Lung microvascular endothelial cell (primary cell): Measurements from ENCODE around the gene CYP2U1. TPM values are rescaled to one million over a fixed set of nuclear protein-coding genes. Genes with fewer than 3 reads are reported as not detected.
"Not testable (repeated sequence)": the region's sequence is repeated elsewhere in the genome, so short reads cannot be mapped to it uniquely, and the experiment has no call there.

Experiments used
- DNase-seq, 2 donors: peaks; one replicate each; pipeline versions ENCODE4 v3.0.0 to v3.0.0-alpha.2; 2010; ENCODE audit warnings: low read depth in 2 of 2
- total RNA-seq: library from RNA; depleted of rRNA; stranded (reverse); fragments of >200 nt; gene quantifications from 2 replicates; pipeline ENCODE4 v1.2.1, GENCODE V29; 2014

CYP2U1 gene
- 3.7 and 3.8 TPM in 2 replicates for total RNA-seq

DNA sequence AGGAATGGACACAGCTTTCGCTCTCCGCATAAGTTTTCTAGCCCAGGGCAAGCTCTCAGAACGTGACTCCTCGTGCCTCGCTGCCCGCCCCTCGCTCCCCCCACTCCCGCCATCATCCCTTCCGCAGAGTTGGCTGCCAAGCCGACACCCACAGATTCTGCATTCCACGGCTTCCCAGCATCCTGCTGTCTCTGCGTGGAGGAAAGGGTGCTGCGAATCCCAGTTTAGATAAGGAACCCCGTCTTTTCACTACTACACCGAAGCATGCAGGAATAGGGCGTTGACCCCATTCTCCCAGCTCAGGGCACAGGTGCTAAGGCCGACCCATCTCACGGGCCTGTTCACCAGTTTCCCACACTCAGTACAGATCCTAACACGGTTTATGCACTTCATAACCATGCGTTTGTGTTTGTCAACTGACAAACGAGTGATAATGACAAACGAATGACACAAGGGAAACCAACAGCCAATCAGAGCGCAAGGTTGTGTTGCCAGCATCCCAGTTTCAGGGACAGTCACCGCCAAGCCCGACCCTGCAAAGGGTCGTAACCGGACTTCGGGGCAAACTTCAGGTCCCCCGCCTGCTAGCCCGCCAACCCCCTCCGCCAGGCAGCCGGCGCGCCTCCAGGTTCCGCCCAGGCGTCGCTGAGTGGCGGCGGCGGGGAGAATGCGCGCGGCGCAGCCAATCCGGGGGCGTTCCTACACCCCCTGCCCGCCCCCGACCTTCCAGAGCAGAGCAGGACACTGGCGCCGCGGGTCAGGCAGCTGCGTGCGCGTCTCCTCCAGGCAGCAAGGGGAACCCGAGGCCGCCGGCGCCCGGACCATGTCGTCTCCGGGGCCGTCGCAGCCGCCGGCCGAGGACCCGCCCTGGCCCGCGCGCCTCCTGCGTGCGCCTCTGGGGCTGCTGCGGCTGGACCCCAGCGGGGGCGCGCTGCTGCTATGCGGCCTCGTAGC, at the start of gene CYP2U1:
CYP2U1 (plus strand) TSS at position 729 of the 954 bp plus-strand sequence; CDS start at position 824, 95 bp downstream.
- DNase-seq, result peak; percentile 81 to 85

DNA sequence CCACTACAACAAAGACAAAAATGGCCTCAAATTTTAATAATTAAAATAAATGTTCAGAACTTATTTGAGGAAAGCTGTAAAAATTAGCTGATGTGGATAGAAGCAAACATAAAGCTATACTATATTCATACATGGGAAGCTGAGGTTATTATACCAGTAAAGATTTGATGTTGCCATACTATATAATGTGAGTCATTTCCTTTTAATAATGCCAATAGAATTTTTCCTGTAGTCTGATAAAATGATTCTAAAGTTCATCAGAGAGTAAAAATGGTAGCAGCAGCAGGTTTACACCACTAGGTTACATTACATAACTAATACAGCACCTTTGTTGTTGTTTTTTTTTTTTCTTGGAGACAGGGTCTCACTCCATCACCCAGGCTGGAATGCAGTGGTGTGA, 45.5 kb upstream of the CYP2U1 start:
- no peak for DNase-seq

DNA sequence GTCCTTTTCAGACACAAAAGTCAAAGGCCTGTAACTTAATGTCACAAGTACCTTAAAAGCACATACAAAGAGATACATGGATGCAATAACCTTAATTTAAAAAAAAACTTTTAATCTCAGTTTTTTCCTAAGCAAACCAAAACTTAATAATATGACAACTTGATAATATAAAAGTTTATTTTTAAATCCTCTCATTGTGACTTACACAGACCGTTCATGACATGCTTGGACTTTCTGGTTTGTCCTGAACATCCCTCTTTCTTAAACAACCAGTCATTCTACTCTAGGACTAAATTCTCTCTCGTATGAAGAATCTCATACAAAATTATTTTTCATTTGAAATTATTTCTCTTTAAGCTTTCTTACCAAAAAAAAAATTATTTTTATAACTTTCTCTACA, 43.1 kb upstream of the CYP2U1 start:
- no peak for DNase-seq

DNA sequence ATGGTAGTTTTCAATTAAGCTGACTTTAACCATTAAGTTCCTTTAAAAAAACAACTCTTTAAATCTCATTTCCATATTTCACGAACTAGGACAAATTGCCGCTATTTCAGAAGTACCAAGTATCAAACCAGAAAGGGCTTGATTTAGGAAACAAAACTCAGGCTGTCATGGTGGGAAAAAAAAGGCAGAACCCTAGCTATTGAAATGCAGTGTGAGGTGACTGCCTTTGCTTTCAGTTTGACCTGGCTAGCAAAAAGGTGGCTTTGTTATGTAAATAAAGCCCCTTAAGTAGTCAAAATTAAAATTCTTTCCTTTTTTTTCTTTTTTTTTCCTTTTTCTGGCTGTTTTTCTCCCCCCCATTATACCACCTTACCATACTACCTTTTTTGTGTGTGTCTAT, 40.6 kb upstream of the CYP2U1 start:
- DNase-seq, result no peak

DNA sequence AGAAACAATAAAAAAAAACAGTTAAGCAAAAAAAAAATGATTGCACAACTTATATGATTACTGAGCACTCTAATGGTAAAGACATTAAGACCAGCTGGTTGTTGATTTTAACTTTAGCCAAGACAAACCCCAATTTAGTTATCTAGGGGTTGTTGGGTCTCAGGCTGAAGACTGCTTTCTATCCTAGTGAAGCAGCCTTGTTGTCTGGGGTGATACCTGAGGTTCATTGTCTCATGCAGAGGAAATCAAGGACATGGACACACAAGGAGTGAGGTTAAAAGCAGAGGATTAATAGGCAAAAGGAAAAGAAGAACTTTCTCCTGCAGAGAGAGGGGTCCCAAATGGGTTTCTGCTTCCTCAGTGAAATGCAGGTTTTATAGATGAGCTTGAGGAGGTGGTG, 40.0 kb upstream of the CYP2U1 start:
- DNase-seq, result no peak

DNA sequence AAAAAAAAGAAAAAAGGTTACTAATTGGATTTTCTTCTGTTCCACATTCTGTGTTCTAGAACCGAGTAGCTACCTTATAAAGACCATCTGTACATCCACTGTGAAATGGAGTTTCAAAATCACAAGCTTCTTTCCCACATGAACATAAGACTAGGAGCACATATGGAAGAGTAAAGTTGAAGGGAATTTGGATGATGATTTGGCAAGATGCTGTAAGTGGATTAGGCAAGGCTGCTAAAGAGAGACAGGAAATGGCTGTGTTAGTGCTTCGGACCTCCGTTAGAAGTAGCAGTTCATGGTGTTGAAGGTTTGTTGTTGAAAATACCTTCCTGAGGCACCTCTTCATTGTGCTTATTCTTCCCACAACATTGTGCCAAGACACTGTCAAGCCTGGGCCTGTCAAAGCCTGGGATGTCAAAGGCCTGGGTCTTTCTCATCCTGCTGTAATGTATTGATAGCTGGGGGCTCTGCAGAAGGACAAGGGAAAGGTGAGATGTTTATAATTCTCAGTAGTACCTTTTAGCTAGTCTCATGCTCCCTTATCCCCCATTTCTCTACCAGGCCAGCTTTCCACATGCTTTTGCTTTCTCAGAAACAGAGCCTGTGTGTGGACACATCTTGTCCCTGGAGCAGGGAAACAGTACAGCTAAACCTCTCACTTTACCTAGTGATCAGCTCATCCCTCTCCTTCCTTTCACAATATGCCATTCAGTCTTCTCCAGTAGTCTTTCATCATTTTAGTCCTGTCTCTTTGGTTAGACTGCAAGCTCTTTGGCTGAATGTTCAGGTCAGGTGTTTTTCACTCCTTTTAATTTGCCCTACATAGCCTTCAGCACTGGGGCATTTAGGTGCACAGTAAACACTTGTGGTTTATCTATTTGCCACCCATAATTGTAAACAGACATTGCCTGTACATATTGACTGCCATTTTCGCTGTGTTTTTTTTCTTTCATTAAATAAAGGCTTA, 37.9 kb upstream of the CYP2U1 start:
- DNase-seq, result peak in 1 of 2 donors; percentile 46

DNA sequence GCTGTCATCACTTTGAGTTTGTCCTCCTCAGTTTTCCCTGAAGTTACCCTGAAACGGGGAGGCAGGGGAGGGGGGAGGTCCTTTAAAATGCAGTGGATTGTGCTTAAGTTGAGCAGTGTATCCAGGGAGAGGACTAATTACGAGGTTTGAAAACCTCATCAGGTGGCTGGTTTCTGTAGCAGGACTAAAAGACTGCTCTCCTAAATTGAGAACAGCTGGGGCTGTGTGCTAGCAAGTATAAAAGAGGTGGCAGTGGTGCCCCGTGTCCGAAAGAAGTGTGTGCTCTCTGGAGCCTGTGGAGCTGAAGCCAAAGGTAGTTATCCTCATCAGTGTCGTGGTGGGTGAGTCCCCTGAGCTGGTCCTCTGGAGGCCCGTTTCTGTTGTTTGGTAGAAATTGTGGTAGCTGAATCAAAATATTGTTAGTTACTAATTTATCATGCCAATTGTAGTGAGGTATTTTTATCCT, 37.2 kb upstream of the CYP2U1 start:
- DNase-seq, result no peak

DNA sequence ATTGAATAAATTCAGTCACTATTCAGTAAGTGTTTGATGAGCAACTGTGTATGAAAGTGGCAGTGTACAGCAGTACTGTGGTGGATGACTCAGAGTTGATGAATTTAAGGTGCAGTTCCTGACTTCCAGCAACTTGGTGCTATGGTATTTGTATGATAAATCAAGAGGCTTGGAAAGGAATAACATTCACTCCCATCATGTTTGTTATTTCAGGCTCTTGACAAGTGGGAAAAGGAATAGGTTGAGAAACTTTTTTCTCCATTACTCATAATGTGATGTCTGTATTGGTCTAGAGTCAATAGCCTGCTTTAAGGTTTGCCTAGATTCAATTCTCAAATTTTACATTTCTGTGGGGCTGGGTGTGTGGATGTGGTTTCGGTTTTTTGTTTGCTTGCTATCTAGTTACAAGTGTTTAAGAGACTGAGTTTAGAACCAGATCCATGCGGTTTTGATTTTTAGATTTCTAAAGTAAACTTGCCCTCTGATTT, 35.1 kb upstream of the CYP2U1 start:
- DNase-seq, result peak; percentile 89 to 96

DNA sequence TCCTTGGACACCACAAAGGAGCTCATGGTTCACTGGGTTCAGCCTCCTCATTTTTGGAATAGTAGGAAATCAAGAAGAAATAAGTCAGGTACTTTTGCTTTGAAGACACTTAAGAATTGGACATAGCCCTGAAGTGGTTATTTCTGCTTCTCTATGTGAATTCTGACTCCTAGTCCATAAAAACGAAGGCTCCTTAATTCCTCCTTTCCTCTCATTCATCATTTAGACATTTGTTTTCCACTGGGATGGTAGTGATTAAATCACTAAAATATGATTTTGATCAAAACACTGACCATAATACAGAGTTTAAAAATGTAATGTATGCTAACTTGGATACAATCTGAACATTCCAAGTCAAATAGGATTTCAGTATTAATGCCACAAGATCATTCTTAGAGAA, 34.7 kb upstream of the CYP2U1 start:
- peak in 1 of 2 donors; percentile 35 for DNase-seq

DNA sequence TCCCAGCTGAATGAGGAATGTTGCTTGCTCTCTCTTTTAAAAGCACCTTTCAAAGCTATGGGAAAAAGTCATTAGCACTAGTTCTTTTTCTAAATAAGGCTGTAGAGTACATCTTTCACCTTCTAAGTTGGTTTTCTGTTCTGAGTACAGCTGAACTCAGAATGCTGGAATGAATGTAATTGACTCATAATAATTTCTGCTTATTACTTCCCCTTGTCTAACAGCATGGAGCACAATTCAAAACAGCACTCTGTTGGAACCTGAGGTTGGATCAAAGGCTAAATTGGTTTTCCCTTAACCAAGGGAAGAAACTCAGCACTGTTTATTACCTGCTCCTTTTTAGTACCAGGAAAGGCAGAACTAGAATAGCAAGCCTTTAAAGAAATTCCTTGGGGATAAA, 33.5 kb upstream of the CYP2U1 start:
- DNase-seq, result peak in 1 of 2 donors; percentile 16

DNA sequence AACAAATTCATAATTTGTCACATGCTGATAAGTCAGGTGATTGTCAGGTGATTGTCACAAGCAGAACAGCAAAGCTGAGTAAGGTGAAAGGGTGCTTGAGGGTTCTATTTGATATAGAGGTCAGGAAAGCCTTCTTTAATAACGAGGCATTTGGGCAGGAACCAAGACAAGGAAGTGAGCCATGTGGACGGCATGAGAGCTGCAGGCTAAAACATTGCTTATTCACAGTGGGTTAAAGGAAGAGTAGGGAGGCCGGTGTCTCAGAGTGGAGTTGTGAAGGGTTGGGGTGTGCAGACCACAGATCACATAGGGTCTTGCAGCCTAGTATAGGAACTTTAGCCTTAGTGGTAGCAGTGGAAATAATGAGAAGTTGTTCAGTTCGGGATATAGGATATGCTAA, 31.3 kb upstream of the CYP2U1 start:
- peak in 1 of 2 donors; percentile 6 for DNase-seq

DNA sequence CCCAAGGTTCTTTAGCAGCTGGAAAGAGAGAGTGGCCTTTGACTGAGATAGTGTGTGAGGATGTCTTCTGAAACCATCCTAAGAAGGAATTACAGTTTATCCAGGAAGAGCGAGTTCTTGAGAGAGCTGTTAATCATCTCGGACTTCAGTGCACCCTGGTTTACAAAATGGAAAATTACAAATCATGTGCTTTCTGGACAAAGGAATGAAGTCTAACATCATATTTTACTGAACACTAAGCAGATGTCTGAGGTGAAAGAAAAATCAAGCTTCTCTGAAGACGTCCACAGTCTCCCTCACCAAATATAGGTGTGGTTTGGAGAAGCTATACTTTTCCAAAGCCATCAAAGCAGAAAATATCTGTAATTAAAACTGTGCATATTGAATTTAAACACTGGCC, 30.8 kb upstream of the CYP2U1 start:
- no peak for DNase-seq

DNA sequence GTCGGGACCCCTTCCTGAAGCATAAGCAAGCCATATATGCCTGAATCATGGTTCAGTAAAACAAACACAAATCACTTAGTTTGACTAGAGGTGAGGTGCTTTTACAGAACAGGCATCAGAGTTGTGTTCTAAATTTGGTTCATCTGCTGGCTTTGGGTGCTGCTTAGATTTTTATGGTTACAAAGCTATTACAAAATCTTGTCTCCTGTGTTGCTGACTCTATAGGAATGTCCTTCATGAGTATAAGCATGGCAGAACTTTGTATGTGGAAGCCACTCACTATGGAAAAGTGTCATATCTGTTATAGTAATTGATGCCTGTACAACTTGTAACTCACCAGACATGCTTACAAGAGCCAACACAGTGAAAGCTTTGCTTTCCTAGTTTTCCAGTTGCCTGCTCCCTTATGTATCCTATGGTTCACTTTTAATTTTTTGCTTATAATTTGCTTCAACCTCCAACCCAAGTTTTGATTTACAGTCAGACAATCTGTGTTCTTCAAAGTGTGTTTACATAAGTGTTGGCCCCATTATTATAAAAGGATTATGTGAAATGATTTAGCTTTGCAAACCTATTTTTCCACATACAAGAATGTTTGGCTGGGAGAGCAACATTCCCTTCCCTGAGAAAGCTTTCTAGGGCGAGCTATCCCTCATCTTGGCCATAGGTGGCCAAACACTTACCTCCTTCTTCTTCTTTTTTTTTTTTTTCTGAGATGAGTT, 30.0 kb upstream of the CYP2U1 start:
- DNase-seq, result no peak

DNA sequence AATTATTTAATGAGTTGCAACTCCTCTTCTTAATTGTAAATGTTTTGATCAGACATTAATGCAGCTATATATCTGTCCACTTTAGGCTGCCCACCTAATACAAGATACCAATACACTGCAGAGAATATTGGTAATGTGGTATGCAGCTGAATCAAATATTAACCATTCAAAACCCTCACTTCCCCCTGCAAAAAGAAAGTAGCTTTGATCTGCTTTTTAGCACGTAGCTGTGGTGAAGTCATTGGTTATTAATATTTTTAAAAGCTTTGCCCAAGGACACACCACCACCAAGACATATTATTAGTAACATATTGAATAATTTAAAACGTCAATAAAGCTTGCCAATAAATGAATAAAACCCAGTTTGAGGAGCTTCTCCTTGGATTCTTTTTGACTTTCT, 28.6 kb upstream of the CYP2U1 start:
- no peak for DNase-seq

DNA sequence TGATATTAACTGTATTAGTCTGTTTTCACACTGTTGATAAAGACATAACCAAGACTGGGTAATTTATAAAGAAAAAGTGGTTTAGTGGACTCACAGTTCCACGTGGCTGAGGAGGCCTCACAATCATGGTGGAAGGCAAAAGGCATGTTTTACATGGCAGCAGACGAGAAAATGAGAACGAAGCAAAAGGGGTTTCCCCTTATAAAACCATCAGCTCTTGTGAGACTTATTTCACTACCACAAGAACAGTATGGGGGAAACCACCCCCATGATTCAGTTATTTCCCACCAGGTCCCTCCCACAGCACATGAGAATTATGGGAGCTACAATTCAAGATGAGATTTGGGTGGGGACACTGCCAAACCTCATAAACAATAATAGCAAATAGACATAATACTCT, 26.3 kb upstream of the CYP2U1 start:
- DNase-seq, result not testable (repeated sequence)

DNA sequence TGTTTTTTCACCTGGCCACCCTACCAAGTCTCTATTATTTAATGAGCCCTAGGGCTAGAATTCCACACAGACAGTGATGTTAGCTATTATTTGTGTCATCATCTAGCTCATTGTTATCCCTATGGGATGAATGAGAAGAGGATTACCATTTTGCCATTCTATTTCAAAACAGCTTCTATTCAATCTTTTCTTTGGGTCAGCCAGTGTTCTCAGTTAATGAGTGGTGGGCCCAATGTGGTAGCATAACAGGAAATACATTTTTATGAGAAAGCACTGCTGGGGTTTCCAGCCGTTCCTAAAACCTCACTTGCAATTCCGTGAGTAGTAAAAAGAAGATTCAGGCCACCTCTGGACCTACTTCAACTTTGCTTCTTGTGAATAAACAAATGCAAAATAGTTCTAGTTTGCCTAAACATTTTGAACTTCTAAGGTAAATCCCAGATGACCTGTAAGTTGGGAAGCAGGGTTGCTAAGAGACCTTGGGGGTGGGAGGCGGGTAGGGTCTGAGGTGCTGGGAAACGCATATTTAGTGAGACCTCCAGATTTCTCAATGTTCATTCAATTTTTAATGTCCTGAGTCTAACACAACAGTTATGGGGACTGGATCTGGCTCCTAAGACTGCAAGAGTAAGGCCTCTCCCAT, 24.8 kb upstream of the CYP2U1 start:
- no peak for DNase-seq

DNA sequence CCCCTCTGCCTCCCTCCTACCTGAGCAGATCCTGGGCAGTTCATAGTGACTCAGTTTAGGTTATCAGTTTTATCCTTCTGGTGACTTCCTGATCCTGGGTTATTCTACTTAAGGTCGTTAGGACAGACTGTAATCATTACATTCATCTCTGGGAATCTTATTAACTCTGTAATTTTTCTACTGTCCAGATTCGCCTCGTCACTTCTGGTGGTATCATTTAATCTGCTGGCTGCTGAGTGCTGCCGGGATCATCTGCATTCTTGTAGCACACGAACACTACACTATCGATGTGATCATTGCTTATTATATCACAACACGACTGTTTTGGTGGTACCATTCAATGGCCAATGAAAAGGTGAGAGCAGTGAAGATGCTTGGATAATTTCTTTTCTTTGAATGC, 23.0 kb upstream of the CYP2U1 start:
- DNase-seq, result no peak

DNA sequence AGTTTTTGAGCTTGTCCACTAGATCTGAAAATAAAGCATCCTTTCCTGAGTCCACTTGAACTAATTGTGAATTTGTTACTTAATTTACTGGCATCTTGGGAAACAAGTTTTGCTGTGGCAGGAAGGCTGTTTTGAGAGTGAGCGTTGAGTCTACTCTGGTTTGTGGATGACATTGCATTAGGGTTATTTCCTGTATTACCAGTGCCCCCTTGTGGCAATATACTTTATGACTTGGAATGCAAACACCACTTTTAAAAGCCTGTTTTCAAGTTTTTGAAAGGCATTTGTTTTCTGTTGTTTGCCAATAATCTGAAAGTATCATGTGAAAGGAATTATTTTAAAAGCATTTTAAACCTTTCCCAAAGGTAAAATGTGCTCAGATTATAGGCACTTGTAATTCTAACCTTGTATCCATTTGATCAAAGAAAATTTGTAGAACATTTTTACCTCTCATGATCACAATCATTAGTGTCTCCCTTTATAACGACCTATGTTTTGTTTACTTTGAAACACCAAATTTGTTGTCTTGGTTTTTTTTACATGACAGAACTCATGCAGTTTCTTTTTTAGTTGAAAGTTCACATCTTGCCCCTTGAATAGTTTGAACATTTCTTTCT, 18.0 kb upstream of the CYP2U1 start:
- DNase-seq, result peak; percentile 79 to 86

DNA sequence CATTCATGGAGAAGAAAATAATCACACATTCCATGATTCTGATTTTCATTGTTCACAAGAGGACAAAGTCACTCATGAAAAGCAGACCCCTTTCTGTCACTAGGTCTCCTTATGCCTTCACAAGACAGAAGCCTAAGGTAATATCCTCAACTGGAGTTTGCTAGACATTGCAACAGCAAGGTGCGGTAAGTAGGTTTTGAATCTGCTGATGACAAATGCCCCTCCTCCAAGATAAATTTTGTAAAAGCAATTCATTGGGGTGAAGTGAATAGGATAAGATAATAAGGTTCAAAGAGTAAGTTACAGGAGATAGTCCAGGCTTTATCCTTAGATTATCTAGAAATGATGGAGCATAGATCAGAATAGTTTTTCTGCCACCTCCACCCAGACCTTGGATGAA, 16.1 kb upstream of the CYP2U1 start:
- no peak for DNase-seq

DNA sequence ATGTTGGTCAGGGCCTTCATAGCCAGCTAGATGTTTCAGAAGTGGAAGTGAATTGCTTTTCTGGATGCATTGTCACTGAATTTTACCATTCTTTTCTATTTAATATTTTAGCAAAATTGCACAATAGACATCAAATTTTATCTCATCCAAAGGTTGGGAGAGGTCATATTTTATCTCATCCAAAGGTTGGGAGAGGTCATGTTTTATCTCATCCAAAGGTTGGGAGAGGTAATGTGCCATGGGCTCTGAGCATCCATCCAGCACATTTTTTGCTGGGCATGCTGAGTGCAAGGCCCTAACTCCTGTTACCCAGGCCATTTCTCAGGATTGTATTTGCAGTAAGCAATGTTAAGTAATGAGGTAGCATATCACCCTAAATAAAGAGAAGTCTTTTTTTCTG, 14.7 kb upstream of the CYP2U1 start:
- DNase-seq, result no peak
